MCF 10A (cell line): ENCODE data around the gene SLC25A28. TPM values are rescaled to one million over a fixed set of nuclear protein-coding genes. Genes with fewer than 3 reads are reported as not detected.

ENCODE experiments used
- BruUV-seq: library from RNA; stranded (reverse); fragments of 400-500 nt; replicated peaks from 2 replicates; lab custom pipeline; 2021; lab: Mats Ljungman, UMichigan
- CTCF ChIA-PET: fragments of 300-600 bp; sonication (Branson Sonifier 250); formaldehyde crosslinking; extraction: SDS; loops from one replicate; lab custom pipeline; 2021; ENCODE audit warnings: antibody characterized with exemption, inconsistent platforms; lab: Yijun Ruan, JAX
- POLR2A ChIA-PET: fragments of 300-600, 350-650 bp; sonication (Branson Sonifier 250); formaldehyde crosslinking; extraction: SDS; loops from one replicate; lab custom pipeline; 2020; ENCODE audit warnings: antibody characterized with exemption, inconsistent platforms; lab: Yijun Ruan, JAX
- DNase-seq: peaks from one replicate; pipeline ENCODE4 v3.0.0-alpha.2; 2018; ENCODE audit not compliant: unreplicated experiment
- H3K27ac Mint-ChIP-seq: one replicate; pipeline ENCODE4 v1.8.0; 2022; ENCODE audit warnings: mild to moderate bottlenecking, low read depth, mixed read lengths; ENCODE audit not compliant: unreplicated experiment
- H3K27me3 Mint-ChIP-seq: one replicate; pipeline ENCODE4 v1.8.0; 2022; ENCODE audit warnings: mixed read lengths; ENCODE audit not compliant: insufficient read depth, unreplicated experiment
- H3K36me3 Mint-ChIP-seq: one replicate; pipeline ENCODE4 v1.8.0; 2022; ENCODE audit warnings: mild to moderate bottlenecking, moderate library complexity, mixed read lengths; ENCODE audit not compliant: insufficient read depth, unreplicated experiment
- H3K4me1 Mint-ChIP-seq: one replicate; pipeline ENCODE4 v1.8.0; 2022; ENCODE audit warnings: mixed read lengths; ENCODE audit not compliant: insufficient read depth, unreplicated experiment
- H3K4me3 Mint-ChIP-seq: one replicate; pipeline ENCODE4 v1.8.0; 2022; ENCODE audit warnings: mild to moderate bottlenecking, moderate library complexity, mixed read lengths; ENCODE audit not compliant: unreplicated experiment
- H3K9me3 Mint-ChIP-seq: one replicate; pipeline ENCODE4 v1.8.0; 2022; ENCODE audit warnings: mixed read lengths; ENCODE audit not compliant: unreplicated experiment
- intact Hi-C: fragments of 100-400 bp; cut with micrococcal nuclease; formaldehyde crosslinking; loops from 2 replicates; pipeline ENCODE4 v1.14.1; 2022
- total RNA-seq: library from RNA; stranded (reverse); gene quantifications from 2 replicates; pipeline ENCODE4 v1.2.3, GENCODE V29; 2022
- TF ChIP-seq, protein P1 (sequence below): fragments of 200-600 bp; IDR thresholded peaks from one replicate; pipeline ENCODE4 v1.8.0; 2022; ENCODE audit warnings: antibody characterized with exemption, mild to moderate bottlenecking; ENCODE audit not compliant: unreplicated experiment

SLC25A28 gene
- total RNA-seq, 1 experiment from 2014 or later = 46.3 TPM

GRCh38 chr10:99661377-99661763, 41.1 kb upstream of the SLC25A28 start:
- BruUV-seq = no TSS peak
- ChIA-PET POLR2A (interaction anchor here (0.6 to 8.4 kb wide), 16 partner anchors 11 to 231 kb away, joined by 3 to 335 read pairs (median 4); partner anchors contain the start of genes COX15, CUTC, GOT1 and SLC25A28), CTCF (interaction anchor here (1.1 to 2.6 kb wide), 4 partner anchors 8 to 121 kb away, joined by 3 to 18 read pairs (median 4); partner anchors contain the start of gene ABCC2)
- H3K9me3 Mint-ChIP-seq = no peaks in the 10 kb centered on the region
- peaks cover 43% of the 10 kb centered on the region for H3K4me1 Mint-ChIP-seq
- H3K4me3 Mint-ChIP-seq = peak overlapping the region; percentile 83
- H3K27ac Mint-ChIP-seq = peak overlapping the region; percentile 80
- peaks cover 48% of the 10 kb centered on the region for H3K36me3 Mint-ChIP-seq
- TF ChIP-seq, protein P1, sequence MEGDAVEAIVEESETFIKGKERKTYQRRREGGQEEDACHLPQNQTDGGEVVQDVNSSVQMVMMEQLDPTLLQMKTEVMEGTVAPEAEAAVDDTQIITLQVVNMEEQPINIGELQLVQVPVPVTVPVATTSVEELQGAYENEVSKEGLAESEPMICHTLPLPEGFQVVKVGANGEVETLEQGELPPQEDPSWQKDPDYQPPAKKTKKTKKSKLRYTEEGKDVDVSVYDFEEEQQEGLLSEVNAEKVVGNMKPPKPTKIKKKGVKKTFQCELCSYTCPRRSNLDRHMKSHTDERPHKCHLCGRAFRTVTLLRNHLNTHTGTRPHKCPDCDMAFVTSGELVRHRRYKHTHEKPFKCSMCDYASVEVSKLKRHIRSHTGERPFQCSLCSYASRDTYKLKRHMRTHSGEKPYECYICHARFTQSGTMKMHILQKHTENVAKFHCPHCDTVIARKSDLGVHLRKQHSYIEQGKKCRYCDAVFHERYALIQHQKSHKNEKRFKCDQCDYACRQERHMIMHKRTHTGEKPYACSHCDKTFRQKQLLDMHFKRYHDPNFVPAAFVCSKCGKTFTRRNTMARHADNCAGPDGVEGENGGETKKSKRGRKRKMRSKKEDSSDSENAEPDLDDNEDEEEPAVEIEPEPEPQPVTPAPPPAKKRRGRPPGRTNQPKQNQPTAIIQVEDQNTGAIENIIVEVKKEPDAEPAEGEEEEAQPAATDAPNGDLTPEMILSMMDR = no peak
- H3K27me3 Mint-ChIP-seq = no peaks in the 10 kb centered on the region
- DNase-seq = peak; percentile 87
- intact Hi-C loops = loop anchor here (1.0 kb wide), 1 partner anchor 20 kb away; no protein-coding TSS in a partner anchor

- no peak for DNase-seq
- peaks cover 42% of the 10 kb centered on the region for H3K36me3 Mint-ChIP-seq
- ChIA-PET POLR2A (interaction anchor here (0.7 to 8.4 kb wide), 16 partner anchors 11 to 1201 kb away, joined by 3 to 335 read pairs (median 9); partner anchors contain the start of genes COX15, CUTC, GOT1 and SLC25A28), CTCF (interaction anchor here (1.0 to 2.7 kb wide), 7 partner anchors 8 to 121 kb away, joined by 3 to 18 read pairs (median 4); partner anchors contain the start of gene ABCC2)
- H3K4me1 Mint-ChIP-seq = peaks cover 49% of the 10 kb centered on the region
- no peaks in the 10 kb centered on the region for H3K27me3 Mint-ChIP-seq
- peak overlapping the region; percentile 80 for H3K27ac Mint-ChIP-seq
- H3K4me3 Mint-ChIP-seq = peak overlapping the region; percentile 83
- TSS peak; percentile 82 for BruUV-seq
- no peaks in the 10 kb centered on the region for H3K9me3 Mint-ChIP-seq
- TF ChIP-seq, protein P1 = no peak
- intact Hi-C loops = loop anchor here (1.0 kb wide), 1 partner anchor 20 kb away; no protein-coding TSS in a partner anchor
Measured at GRCh38 chr10:99660662-99661376, 40.6 kb upstream of the SLC25A28 start.

GRCh38 chr10:99659868-99660366, 39.7 kb upstream of the SLC25A28 start:
- TSS peak; percentile 37 for BruUV-seq
- Mint-ChIP-seq H3K4me3 (peak overlapping the region; percentile 83), H3K4me1 (peaks cover 54% of the 10 kb centered on the region), H3K27ac (peak overlapping the region; percentile 80), H3K36me3 (peaks cover 33% of the 10 kb centered on the region), H3K9me3 (no peaks in the 10 kb centered on the region), H3K27me3 (no peaks in the 10 kb centered on the region)
- no peak for DNase-seq
- POLR2A ChIA-PET = interaction anchor here (0.6 to 8.4 kb wide), 19 partner anchors 7 to 1969 kb away, joined by 3 to 335 read pairs (median 5); partner anchors contain the start of genes COX15, CUTC, GOT1 and SLC25A28
- intact Hi-C loops = loop anchor here (2.0 to 5.0 kb wide), 2 partner anchors 39 to 72 kb away; partner anchors contain the start of genes COX15, CUTC and SLC25A28
- TF ChIP-seq, protein P1 = no peak
- CTCF ChIA-PET = interaction anchor here (0.6 to 2.7 kb wide), 8 partner anchors 22 to 224 kb away, joined by 3 to 18 read pairs (median 6); no protein-coding TSS in a partner anchor
